ENCODE results near the gene PRKACA.

GRCh38 chr19:14141041-14141440, 23.5 kb upstream of the PRKACA start:
- no peak for TF ChIP-seq CTCF (IDR thresholded peaks at IDR 0.05)
- TF ChIP-seq EP300 (IDR thresholded peaks at IDR 0.05): no peak
